ENCODE results near the gene ZRANB2.

The ZRANB2 gene

GRCh38 chr1:71068325-71069240 is 12.3 kb downstream of the ZRANB2 start:
- DNase-seq, result no peak

GRCh38 chr1:71054791-71055190 is 26.0 kb downstream of the ZRANB2 start:
- DNase-seq, result no peak

- DNase-seq, result no peak
These were observed 26.5 kb downstream of the ZRANB2 start for GRCh38 chr1:71054281-71054731.

- no peak for DNase-seq
These were observed 27.1 kb downstream of the ZRANB2 start for GRCh38 chr1:71053758-71054157.

GRCh38 chr1:71053146-71053545 is 27.7 kb downstream of the ZRANB2 start:
- DNase-seq, result no peak

- DNase-seq, result no peak
These were observed 30.8 kb downstream of the ZRANB2 start for GRCh38 chr1:71049951-71050598.

- peak; percentile 36 for DNase-seq
These were observed 32.9 kb downstream of the ZRANB2 start, which contains the start of gene PTGER3 for GRCh38 chr1:71047635-71048607. Gene PTGER3 (minus strand): TSS chr1:71047816. CDS start chr1:71047577, 239 bp downstream.

GRCh38 chr1:71046891-71047634 is 33.8 kb downstream of the ZRANB2 start:
- no peak for DNase-seq

- DNase-seq, result no peak
These were observed 35.3 kb downstream of the ZRANB2 start for GRCh38 chr1:71045463-71046028.

GRCh38 chr1:71044833-71045232 is 36.0 kb downstream of the ZRANB2 start:
- DNase-seq, result no peak

- DNase-seq, result no peak
These were observed 37.8 kb downstream of the ZRANB2 start for GRCh38 chr1:71043065-71043464.

GRCh38 chr1:71041806-71042205 is 39.0 kb downstream of the ZRANB2 start:
- DNase-seq, result no peak

- no peak for DNase-seq
These were observed 41.1 kb downstream of the ZRANB2 start for GRCh38 chr1:71039661-71040262.

- DNase-seq, result no peak
These were observed 41.9 kb downstream of the ZRANB2 start for GRCh38 chr1:71038942-71039341.

GRCh38 chr1:71037829-71038620 is 42.8 kb downstream of the ZRANB2 start:
- no peak for DNase-seq

GRCh38 chr1:71037066-71037465 is 43.8 kb downstream of the ZRANB2 start:
- DNase-seq, result no peak

- DNase-seq, result no peak
These were observed 47.7 kb downstream of the ZRANB2 start for GRCh38 chr1:71033136-71033535.

- DNase-seq, result no peak
These were observed 49.4 kb downstream of the ZRANB2 start for GRCh38 chr1:71031426-71031825.

- DNase-seq, result no peak
These were observed 50.8 kb downstream of the ZRANB2 start for GRCh38 chr1:71030026-71030425.

GRCh38 chr1:71028981-71029380 is 51.9 kb downstream of the ZRANB2 start:
- DNase-seq, result no peak

Measured in 8988T (cell line).